ENCODE measurements around the gene HBP1. TPM values are rescaled to one million over a fixed set of nuclear protein-coding genes. Genes with fewer than 3 reads are reported as not detected.
"Not testable (repeated sequence)": the region's sequence is repeated elsewhere in the genome, so short reads cannot be mapped to it uniquely, and the experiment has no call there.

Gene HBP1
- total RNA-seq, 4 donors from 2014 or later = 92.2 to 153 (median 114) TPM

DNA sequence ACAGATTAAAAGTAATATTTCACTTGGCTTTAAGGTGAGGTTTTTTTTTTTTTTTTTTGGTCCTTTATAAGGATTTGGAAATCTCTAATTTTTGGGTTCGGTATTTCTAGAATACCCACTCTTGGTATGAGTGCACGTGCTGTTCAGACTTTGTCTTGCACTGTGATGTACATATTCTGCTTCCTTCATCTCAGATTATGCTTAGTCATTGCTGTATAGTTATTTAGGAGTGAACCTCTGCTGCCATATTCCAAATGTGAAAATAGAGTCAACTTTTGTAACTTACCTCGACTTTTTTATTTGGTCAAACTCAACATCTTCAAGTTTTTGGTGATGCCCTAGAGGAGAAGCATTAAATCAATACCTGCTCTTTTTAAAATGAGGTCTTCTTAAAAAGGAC, 40.1 kb upstream of the HBP1 start:
- no peak for ATAC-seq (ENCODE audit: low FRiP score)
- DNase-seq (ENCODE audit: low spot score) = no peak
- TF ChIP-seq, protein P1, sequence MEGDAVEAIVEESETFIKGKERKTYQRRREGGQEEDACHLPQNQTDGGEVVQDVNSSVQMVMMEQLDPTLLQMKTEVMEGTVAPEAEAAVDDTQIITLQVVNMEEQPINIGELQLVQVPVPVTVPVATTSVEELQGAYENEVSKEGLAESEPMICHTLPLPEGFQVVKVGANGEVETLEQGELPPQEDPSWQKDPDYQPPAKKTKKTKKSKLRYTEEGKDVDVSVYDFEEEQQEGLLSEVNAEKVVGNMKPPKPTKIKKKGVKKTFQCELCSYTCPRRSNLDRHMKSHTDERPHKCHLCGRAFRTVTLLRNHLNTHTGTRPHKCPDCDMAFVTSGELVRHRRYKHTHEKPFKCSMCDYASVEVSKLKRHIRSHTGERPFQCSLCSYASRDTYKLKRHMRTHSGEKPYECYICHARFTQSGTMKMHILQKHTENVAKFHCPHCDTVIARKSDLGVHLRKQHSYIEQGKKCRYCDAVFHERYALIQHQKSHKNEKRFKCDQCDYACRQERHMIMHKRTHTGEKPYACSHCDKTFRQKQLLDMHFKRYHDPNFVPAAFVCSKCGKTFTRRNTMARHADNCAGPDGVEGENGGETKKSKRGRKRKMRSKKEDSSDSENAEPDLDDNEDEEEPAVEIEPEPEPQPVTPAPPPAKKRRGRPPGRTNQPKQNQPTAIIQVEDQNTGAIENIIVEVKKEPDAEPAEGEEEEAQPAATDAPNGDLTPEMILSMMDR (IDR thresholded peaks at IDR 0.05) = no peak

DNA sequence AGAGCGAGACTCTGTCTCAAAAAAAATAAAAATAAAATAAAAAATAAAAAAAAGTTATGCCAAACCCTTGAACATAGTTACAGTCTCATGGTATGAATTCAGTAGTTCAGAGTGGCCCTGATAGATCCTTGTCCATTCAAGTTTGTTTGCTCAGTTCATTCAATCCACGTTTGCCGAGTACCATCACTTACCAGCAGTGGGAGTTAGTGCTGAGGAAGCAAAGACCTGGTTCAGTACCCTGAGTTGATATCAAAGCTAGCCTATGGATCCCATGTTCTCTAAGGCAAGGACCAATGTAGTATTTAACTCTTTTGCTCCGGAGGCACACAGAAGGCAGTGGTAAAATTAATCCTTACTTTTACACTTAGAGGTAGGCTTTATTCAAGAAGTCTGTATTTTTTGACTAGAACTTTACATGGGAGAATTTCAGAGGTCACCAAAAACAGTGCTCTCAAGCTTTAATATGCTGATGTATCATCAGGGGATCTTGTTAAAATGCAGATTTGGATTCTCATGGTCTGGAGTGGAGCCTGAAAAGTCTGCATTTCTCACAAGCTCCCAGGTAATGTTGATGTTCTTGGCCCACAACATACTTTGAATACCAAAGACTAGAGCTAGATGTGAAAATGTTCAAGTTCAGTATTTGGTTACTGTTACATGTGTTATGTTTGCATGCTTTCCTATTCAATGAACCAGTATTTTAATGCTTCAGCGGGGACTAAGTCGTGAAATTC, 38.1 kb upstream of the HBP1 start:
- no peak for ATAC-seq (ENCODE audit: low FRiP score)
- TF ChIP-seq, protein P1 (IDR thresholded peaks at IDR 0.05) = no peak
- no peak for DNase-seq (ENCODE audit: low spot score)

DNA sequence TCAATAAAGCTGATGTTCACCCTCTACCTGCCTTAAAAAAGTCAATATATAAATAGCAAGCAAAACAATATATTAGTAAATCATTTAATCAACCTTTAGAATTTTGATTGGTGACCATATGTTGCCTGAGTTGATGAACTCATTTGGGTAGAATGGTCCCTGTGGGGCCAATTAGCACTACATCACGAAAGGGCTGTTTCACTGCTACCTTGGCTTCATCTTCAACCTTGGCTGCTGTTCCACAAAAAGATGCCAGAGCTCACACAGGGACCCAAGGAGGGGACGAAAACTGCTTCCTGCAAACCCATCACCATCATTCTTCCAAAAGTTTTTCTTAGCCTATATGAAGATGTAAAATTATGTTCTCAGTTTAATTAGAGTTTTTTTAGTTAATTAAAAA, 35.4 kb upstream of the HBP1 start:
- ATAC-seq (ENCODE audit: low FRiP score) (no peak), DNase-seq (ENCODE audit: low spot score) (no peak)
- TF ChIP-seq, protein P1 (IDR thresholded peaks at IDR 0.05) = no peak

DNA sequence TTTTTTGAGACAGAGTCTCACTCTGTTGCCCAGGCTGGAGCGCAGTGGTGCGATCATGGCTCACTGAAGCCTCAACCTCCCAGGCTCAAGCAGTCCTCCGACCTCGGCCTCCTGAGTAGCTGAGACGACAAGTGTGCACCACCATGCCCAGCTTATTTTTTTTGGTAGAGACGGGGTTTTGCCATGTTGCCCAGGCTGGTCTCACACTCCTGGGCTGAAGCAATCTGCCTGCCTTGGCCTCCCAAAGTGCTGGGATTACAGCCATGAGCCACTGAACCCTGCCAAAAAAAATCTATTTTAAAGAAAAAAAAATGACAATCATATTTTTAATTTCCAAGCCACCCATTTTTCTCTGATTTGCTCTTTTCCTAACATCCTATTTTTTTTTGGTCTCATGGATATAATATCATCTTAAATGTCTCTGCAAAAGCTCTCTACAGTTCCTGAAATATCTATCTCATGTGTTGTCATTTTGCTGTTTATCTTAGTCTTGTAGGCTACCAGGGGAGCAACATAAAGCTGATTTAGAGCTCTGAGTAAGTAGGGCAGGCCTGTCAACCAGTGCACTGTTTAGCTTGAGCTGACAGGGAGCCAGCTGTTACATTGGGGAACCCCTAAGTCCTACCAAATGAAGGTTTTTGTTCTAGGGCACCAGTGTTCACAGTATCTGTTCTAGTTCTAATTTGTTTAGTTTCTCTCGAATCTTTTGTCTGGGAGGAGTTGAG, 29.9 kb upstream of the HBP1 start:
- TF ChIP-seq, protein P1 (IDR thresholded peaks at IDR 0.05) = no peak
- DNase-seq (ENCODE audit: low spot score) (no peak), ATAC-seq (ENCODE audit: low FRiP score) (no peak)

DNA sequence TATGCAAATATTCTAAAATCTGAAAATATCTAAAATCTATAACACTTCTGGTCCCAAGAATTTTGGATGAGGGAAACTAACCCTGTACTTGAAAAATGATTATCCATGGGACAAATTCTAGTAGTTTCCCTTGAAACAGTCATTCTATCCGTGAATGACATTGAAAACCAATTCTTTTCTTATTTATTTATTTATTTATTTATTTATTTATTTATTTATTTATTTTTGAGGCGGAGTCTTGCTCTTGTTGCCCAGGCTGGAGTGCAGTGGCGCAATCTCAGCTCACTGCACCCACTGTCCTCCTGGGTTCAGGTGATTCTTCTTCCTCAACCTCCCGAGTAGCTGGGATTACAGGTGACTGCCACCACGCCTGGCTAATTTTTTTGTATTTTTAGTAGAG, 24.9 kb upstream of the HBP1 start:
- DNase-seq (ENCODE audit: low spot score); ATAC-seq (ENCODE audit: low FRiP score): not testable (repeated sequence)

DNA sequence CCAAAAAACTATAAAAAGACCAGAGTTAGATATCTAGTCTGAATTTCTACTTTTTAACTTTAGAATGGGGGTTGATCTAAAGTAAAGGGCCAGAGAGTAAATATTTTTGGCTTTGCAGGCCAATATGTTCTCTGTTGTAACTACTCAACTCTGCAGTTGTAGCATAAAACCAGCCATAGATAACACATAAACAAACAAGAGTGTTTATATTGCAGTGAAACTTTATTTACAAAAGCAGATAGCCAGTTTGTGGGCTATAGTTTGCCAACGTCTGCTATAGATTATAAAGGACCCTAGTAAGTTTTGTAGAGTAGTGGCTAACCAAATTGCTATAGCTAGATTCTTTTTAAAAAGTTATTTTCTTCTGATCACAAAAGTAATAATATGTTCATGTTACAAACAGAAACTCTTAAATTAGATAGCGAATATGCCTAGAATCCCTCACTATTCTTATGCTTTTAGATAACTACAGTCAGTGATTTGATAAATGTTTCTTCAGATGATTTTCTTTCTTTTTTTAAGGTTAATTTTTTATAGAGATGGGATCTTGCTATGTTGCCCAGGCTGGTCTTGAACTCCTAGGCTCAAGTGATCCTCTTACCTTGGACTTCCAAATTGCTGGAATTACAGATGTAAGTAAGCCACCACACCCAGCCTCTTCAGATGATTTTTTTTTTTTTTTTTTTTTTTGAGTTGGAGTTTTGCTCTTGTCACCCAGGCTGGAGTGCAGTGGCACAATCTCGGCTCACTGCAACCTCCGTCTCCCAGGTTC, 23.6 kb upstream of the HBP1 start:
- TF ChIP-seq, protein P1 (IDR thresholded peaks at IDR 0.05) = no peak
- ATAC-seq (ENCODE audit: low FRiP score) (no peak), DNase-seq (ENCODE audit: low spot score) (no peak)

Measured in omental fat pad (tissue), 4 donors.